Cortex of kidney (tissue), 1 donor: ENCODE results near the gene BCAR3.

Experiments used
- DNase-seq: peaks from one replicate; lab custom pipeline; 2025; lab: John Stamatoyannopoulos, UW

Gene BCAR3

GRCh38 chr1:93681101-93681988 lies at the start of gene BCAR3:
TSS of gene BCAR3 (minus strand) at chr1:93681837. CDS start at chr1:93674930, 6,907 bp downstream.
- no peak for DNase-seq

- no peak for DNase-seq
Observed at GRCh38 chr1:93730621-93731020, 49.0 kb upstream of the BCAR3 start.

- DNase-seq: no peak
Observed at GRCh38 chr1:93729906-93730305, 48.3 kb upstream of the BCAR3 start.

GRCh38 chr1:93729502-93729901 lies 47.9 kb upstream of the BCAR3 start:
- DNase-seq: no peak

GRCh38 chr1:93728480-93729131 lies 47.0 kb upstream of the BCAR3 start:
- DNase-seq: no peak

GRCh38 chr1:93723733-93724270 lies 42.2 kb upstream of the BCAR3 start:
- no peak for DNase-seq

- no peak for DNase-seq
Observed at GRCh38 chr1:93723110-93723509, 41.5 kb upstream of the BCAR3 start.

GRCh38 chr1:93722081-93723031 lies 40.7 kb upstream of the BCAR3 start:
- no peak for DNase-seq

- no peak for DNase-seq
Observed at GRCh38 chr1:93720956-93721626, 39.5 kb upstream of the BCAR3 start.

GRCh38 chr1:93717640-93718039 lies 36.0 kb upstream of the BCAR3 start:
- DNase-seq: no peak

GRCh38 chr1:93716941-93717368 lies 35.3 kb upstream of the BCAR3 start:
- no peak for DNase-seq

- no peak for DNase-seq
Observed at GRCh38 chr1:93716163-93716562, 34.5 kb upstream of the BCAR3 start.

- DNase-seq: no peak
Observed at GRCh38 chr1:93715529-93716126, 34.0 kb upstream of the BCAR3 start.

- no peak for DNase-seq
Observed at GRCh38 chr1:93714356-93714755, 32.7 kb upstream of the BCAR3 start.

GRCh38 chr1:93713341-93713740 lies 31.7 kb upstream of the BCAR3 start:
- DNase-seq: no peak

- no peak for DNase-seq
Observed at GRCh38 chr1:93712741-93713140, 31.1 kb upstream of the BCAR3 start.

GRCh38 chr1:93710499-93711453 lies 29.1 kb upstream of the BCAR3 start:
- DNase-seq: no peak

GRCh38 chr1:93708734-93709481 lies 27.3 kb upstream of the BCAR3 start:
- DNase-seq: no peak

GRCh38 chr1:93707956-93708355 lies 26.3 kb upstream of the BCAR3 start:
- DNase-seq: no peak
